ENCODE data around the gene CALR3. TPM values are rescaled to one million over a fixed set of nuclear protein-coding genes. Genes with fewer than 3 reads are reported as not detected.
"Not testable (repeated sequence)": the region's sequence is repeated elsewhere in the genome, so short reads cannot be mapped to it uniquely, and the experiment has no call there.

Gene CALR3, protein sequence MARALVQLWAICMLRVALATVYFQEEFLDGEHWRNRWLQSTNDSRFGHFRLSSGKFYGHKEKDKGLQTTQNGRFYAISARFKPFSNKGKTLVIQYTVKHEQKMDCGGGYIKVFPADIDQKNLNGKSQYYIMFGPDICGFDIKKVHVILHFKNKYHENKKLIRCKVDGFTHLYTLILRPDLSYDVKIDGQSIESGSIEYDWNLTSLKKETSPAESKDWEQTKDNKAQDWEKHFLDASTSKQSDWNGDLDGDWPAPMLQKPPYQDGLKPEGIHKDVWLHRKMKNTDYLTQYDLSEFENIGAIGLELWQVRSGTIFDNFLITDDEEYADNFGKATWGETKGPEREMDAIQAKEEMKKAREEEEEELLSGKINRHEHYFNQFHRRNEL
- not detected for total RNA-seq

GRCh38 chr19:16495982-16496612, at the start of gene CALR3, which contains the start of gene C19orf44:
CALR3 (minus strand) TSS chr19:16496167; CDS start chr19:16496129, 38 bp downstream.
C19orf44 (plus strand) TSS chr19:16496394; CDS start chr19:16500793, 4,399 bp downstream.
- Histone ChIP-seq H3K36me3 (no peaks in the 10 kb centered on the region), H3K4me3 (peak within 1 kb of the TSS; percentile 66 to 74), H3K9me3 (no peaks in the 10 kb centered on the region), H3K27me3 (no peaks in the 10 kb centered on the region), H3K27ac (peak within 1 kb of the TSS; percentile 51), H3K4me1 (peaks cover 13% of the 10 kb centered on the region)
- intact Hi-C loops (cut with DNase I), result no loop called here
- TF ChIP-seq CTCF (IDR thresholded peaks at IDR 0.05), result peak in 1 of 3 experiments; percentile 41
- no peak for TF ChIP-seq POLR2A (IDR thresholded peaks at IDR 0.05)
- TF ChIP-seq POLR2AphosphoS5 (IDR thresholded peaks at IDR 0.05; ENCODE audit: insufficient read depth in 1 of 2, low read depth in 1 of 2), result peak; percentile 87 to 99
- peak; percentile 98 to 99 for DNase-seq (ENCODE audit: extremely low spot score in 2 of 2)

- no peak overlapping the region for H3K4me3 ChIP-seq
- intact Hi-C loops (cut with DNase I), result no loop called here
- no peak for DNase-seq (ENCODE audit: extremely low spot score in 2 of 2)
- no peaks in the 10 kb centered on the region for H3K27me3 ChIP-seq
- peaks cover 39% of the 10 kb centered on the region for H3K4me1 ChIP-seq
- no peaks in the 10 kb centered on the region for H3K9me3 ChIP-seq
- H3K27ac ChIP-seq, result no peak overlapping the region
- H3K36me3 ChIP-seq, result peaks cover 0 to 6% of the 10 kb centered on the region in 2 donors
- TF ChIP-seq CTCF (IDR thresholded peaks at IDR 0.05), result no peak
- no peak for TF ChIP-seq POLR2AphosphoS5 (IDR thresholded peaks at IDR 0.05; ENCODE audit: insufficient read depth in 1 of 2, low read depth in 1 of 2)
- TF ChIP-seq POLR2A (IDR thresholded peaks at IDR 0.05), result no peak
Observed at GRCh38 chr19:16544473-16545231, 48.7 kb upstream of the CALR3 start.

GRCh38 chr19:16543734-16544133, 47.8 kb upstream of the CALR3 start:
- DNase-seq (ENCODE audit: extremely low spot score in 2 of 2); H3K4me3 ChIP-seq; H3K27ac ChIP-seq; intact Hi-C loops (cut with DNase I); H3K27me3 ChIP-seq; H3K9me3 ChIP-seq: not testable (repeated sequence)
- H3K4me1 ChIP-seq, result peaks cover 45% of the 10 kb centered on the region
- peaks cover 0 to 12% of the 10 kb centered on the region in 2 donors for H3K36me3 ChIP-seq

GRCh38 chr19:16542910-16543472, 47.0 kb upstream of the CALR3 start:
- H3K4me3 ChIP-seq, result peak overlapping the region; percentile 69 to 92
- peaks cover 0 to 13% of the 10 kb centered on the region in 2 donors for H3K36me3 ChIP-seq
- DNase-seq (ENCODE audit: extremely low spot score in 2 of 2), result no peak
- TF ChIP-seq POLR2A (IDR thresholded peaks at IDR 0.05) (no peak), CTCF (IDR thresholded peaks at IDR 0.05) (no peak), POLR2AphosphoS5 (IDR thresholded peaks at IDR 0.05; ENCODE audit: insufficient read depth in 1 of 2, low read depth in 1 of 2) (no peak)
- H3K9me3 ChIP-seq, result no peaks in the 10 kb centered on the region
- peaks cover 52% of the 10 kb centered on the region for H3K4me1 ChIP-seq
- H3K27me3 ChIP-seq, result no peaks in the 10 kb centered on the region
- intact Hi-C loops (cut with DNase I), result no loop called here
- H3K27ac ChIP-seq, result peak overlapping the region; percentile 76
